Skin epidermis (tissue), 12 donors: ENCODE results near the gene FBXL7.
A peak's percentile ranks its signal among the peaks of the same experiment; 100 is the strongest.

Experiments
- H3K27ac ChIP-seq, 21 experiments: fragments of 200-600 bp; sonication (generic) in 11 of 21; one replicate each; pipeline ENCODE4 v1.5.0; 2020; ENCODE audit warnings: mild to moderate bottlenecking in 3 of 21, inconsistent platforms in 2 of 21, moderate library complexity in 2 of 21
- H3K4me3 ChIP-seq, 7 experiments: fragments of 200-600 bp; sonication (generic) in 2 of 7; one replicate each; pipeline ENCODE4 v1.5.0; 2020; ENCODE audit warnings: inconsistent platforms in 2 of 7, mild to moderate bottlenecking in 2 of 7, moderate library complexity in 1 of 7

The FBXL7 gene

GRCh38 chr5:15500325-15501001, 483 bp downstream of the FBXL7 start:
- Histone ChIP-seq H3K4me3 (peak overlapping the region; percentile 37 to 51 (median 43)), H3K27ac (peak overlapping the region; percentile 22 to 91 (median 69))

- peak overlapping the region in 15 of 21 experiments; percentile 22 to 91 (median 76) for H3K27ac ChIP-seq
Measured at GRCh38 chr5:15501091-15501791, 1.3 kb downstream of the FBXL7 start.

GRCh38 chr5:15502208-15502607, 2.2 kb downstream of the FBXL7 start:
- H3K4me3 ChIP-seq = peak overlapping the region in 1 of 7 experiments; percentile 47
- H3K27ac ChIP-seq = peak overlapping the region in 4 of 21 experiments; percentile 23 to 89 (median 84)

More at GRCh38 chr5:15501091-15501791, 1.3 kb downstream of the FBXL7 start:
- peak overlapping the region; percentile 37 to 51 (median 43) for H3K4me3 ChIP-seq

- Histone ChIP-seq H3K4me3 (no peak overlapping the region), H3K27ac (no peak overlapping the region)
Measured at GRCh38 chr5:15506146-15506545, 6.2 kb downstream of the FBXL7 start.

- Histone ChIP-seq H3K4me3 (no peak overlapping the region), H3K27ac (no peak overlapping the region)
Measured at GRCh38 chr5:15506897-15507296, 6.9 kb downstream of the FBXL7 start.

GRCh38 chr5:15510092-15510491, 10.1 kb downstream of the FBXL7 start:
- Histone ChIP-seq H3K4me3 (no peak overlapping the region), H3K27ac (no peak overlapping the region)

GRCh38 chr5:15510831-15511230, 10.9 kb downstream of the FBXL7 start:
- Histone ChIP-seq H3K27ac (no peak overlapping the region), H3K4me3 (no peak overlapping the region)

- Histone ChIP-seq H3K27ac (no peak overlapping the region), H3K4me3 (no peak overlapping the region)
Measured at GRCh38 chr5:15513431-15513830, 13.5 kb downstream of the FBXL7 start.

GRCh38 chr5:15513911-15514310, 13.9 kb downstream of the FBXL7 start:
- H3K4me3 ChIP-seq = no peak overlapping the region
- no peak overlapping the region for H3K27ac ChIP-seq

GRCh38 chr5:15515229-15515628, 15.2 kb downstream of the FBXL7 start:
- Histone ChIP-seq H3K27ac (no peak overlapping the region), H3K4me3 (no peak overlapping the region)

- no peak overlapping the region for H3K27ac ChIP-seq
- H3K4me3 ChIP-seq = no peak overlapping the region
Measured at GRCh38 chr5:15516486-15516885, 16.5 kb downstream of the FBXL7 start.

- H3K27ac ChIP-seq = no peak overlapping the region
Measured at GRCh38 chr5:15518786-15519185, 18.8 kb downstream of the FBXL7 start.

GRCh38 chr5:15520856-15521255, 20.9 kb downstream of the FBXL7 start:
- no peak overlapping the region for H3K4me3 ChIP-seq
- H3K27ac ChIP-seq = no peak overlapping the region

More at GRCh38 chr5:15518786-15519185, 18.8 kb downstream of the FBXL7 start:
- H3K4me3 ChIP-seq = no peak overlapping the region

- Histone ChIP-seq H3K4me3 (no peak overlapping the region), H3K27ac (no peak overlapping the region)
Measured at GRCh38 chr5:15521381-15522186, 21.6 kb downstream of the FBXL7 start.

GRCh38 chr5:15522187-15522520, 22.2 kb downstream of the FBXL7 start:
- no peak overlapping the region for H3K27ac ChIP-seq

GRCh38 chr5:15524712-15525111, 24.7 kb downstream of the FBXL7 start:
- H3K27ac ChIP-seq = no peak overlapping the region
- no peak overlapping the region for H3K4me3 ChIP-seq

More at GRCh38 chr5:15522187-15522520, 22.2 kb downstream of the FBXL7 start:
- no peak overlapping the region for H3K4me3 ChIP-seq

- Histone ChIP-seq H3K4me3 (no peak overlapping the region), H3K27ac (no peak overlapping the region)
Measured at GRCh38 chr5:15525703-15526275, 25.8 kb downstream of the FBXL7 start.

GRCh38 chr5:15526413-15526812, 26.4 kb downstream of the FBXL7 start:
- H3K27ac ChIP-seq = no peak overlapping the region
- H3K4me3 ChIP-seq = no peak overlapping the region

- Histone ChIP-seq H3K4me3 (no peak overlapping the region), H3K27ac (no peak overlapping the region)
Measured at GRCh38 chr5:15528476-15528875, 28.5 kb downstream of the FBXL7 start.

- Histone ChIP-seq H3K27ac (no peak overlapping the region), H3K4me3 (no peak overlapping the region)
Measured at GRCh38 chr5:15529013-15529412, 29.0 kb downstream of the FBXL7 start.
